Smooth muscle cell (in vitro differentiated cells): ENCODE results near the gene PARG. TPM values are rescaled to one million over a fixed set of nuclear protein-coding genes. Genes with fewer than 3 reads are reported as not detected.

Experiments used
- DNase-seq: peaks from one replicate; lab custom pipeline; 2025; ENCODE audit not compliant: unreplicated experiment; lab: John Stamatoyannopoulos, UW
- H2AFZ ChIP-seq: fragments of 200-600 bp; sonication (generic); 2 replicates; pipeline ENCODE4 v1.6.0; 2016; ENCODE audit warnings: antibody characterized with exemption, low read depth, mild to moderate bottlenecking
- H3F3A ChIP-seq: fragments of 200-600 bp; sonication (generic); 2 replicates; pipeline ENCODE4 v1.6.0; 2017; ENCODE audit warnings: antibody characterized with exemption, low read depth
- H3K27ac ChIP-seq: fragments of 200-600 bp; sonication (generic); 2 replicates; pipeline ENCODE4 v1.5.1; 2016; ENCODE audit warnings: low read depth, mild to moderate bottlenecking
- H3K27me3 ChIP-seq: fragments of 200-600 bp; sonication (generic); 2 replicates; pipeline ENCODE4 v1.6.1; 2016; ENCODE audit warnings: low read depth, mild to moderate bottlenecking
- H3K36me3 ChIP-seq: fragments of 200-600 bp; sonication (generic); 2 replicates; pipeline ENCODE4 v1.5.1; 2016; ENCODE audit warnings: low read depth
- H3K4me1 ChIP-seq: fragments of 200-600 bp; sonication (generic); 2 replicates; pipeline ENCODE4 v1.5.1; 2016; ENCODE audit warnings: low read depth
- H3K4me2 ChIP-seq: fragments of 200-600 bp; sonication (generic); 2 replicates; pipeline ENCODE4 v1.6.0; 2016; ENCODE audit warnings: mild to moderate bottlenecking
- H3K4me3 ChIP-seq: fragments of 200-600 bp; sonication (generic); 2 replicates; pipeline ENCODE4 v1.5.1; 2016; ENCODE audit warnings: mild to moderate bottlenecking
- H3K79me2 ChIP-seq: fragments of 200-600 bp; sonication (generic); 2 replicates; pipeline ENCODE4 v1.6.0; 2016; ENCODE audit warnings: low read depth, mild to moderate bottlenecking
- H3K9ac ChIP-seq: fragments of 200-600 bp; sonication (generic); 2 replicates; pipeline ENCODE4 v1.6.0; 2016; ENCODE audit warnings: low read depth
- H3K9me3 ChIP-seq: fragments of 200-600 bp; sonication (generic); replicated peaks from 2 replicates; pipeline ENCODE4 v1.5.1; 2016; ENCODE audit warnings: low read depth
- H4K20me1 ChIP-seq: fragments of 200-600 bp; sonication (generic); 2 replicates; pipeline ENCODE4 v1.6.0; 2016; ENCODE audit warnings: low read depth
- WGBS: methylation state at CpG from one replicate; pipeline ENCODE4 v1.1.7; 2016; ENCODE audit warnings: low lambda C conversion rate; 5-methylcytosine and 5-hydroxymethylcytosine counted together
- polyA plus RNA-seq: library from polyadenylated mRNA; unstranded; fragments of >200 nt; fragmentation: Nextera tagmentation; extraction: Ambion mirVana; gene quantifications from 2 replicates; pipeline ENCODE4 v1.2.1, GENCODE V29; 2016
- small RNA-seq: library from RNA; depleted of rRNA; stranded (forward); fragments of <200 nt; gene quantifications from one replicate; pipeline ENCODE3, GENCODE V24; 2014
- total RNA-seq: library from RNA; depleted of rRNA; stranded (reverse); fragments of >200 nt; gene quantifications from 2 replicates; pipeline ENCODE4 v1.2.3, GENCODE V29; 2014
- TF ChIP-seq, protein P1 (sequence below): fragments of 200-600 bp; sonication (generic); IDR thresholded peaks from 2 replicates; pipeline ENCODE4 v1.5.1; 2017; ENCODE audit warnings: borderline replicate concordance, mild to moderate bottlenecking, antibody characterized with exemption; ENCODE audit not compliant: insufficient read depth, poor library complexity, severe bottlenecking

Gene PARG
- total and polyA plus RNA-seq, 2 experiments from 2014 or later = 11.8 to 25.4 TPM

DNA sequence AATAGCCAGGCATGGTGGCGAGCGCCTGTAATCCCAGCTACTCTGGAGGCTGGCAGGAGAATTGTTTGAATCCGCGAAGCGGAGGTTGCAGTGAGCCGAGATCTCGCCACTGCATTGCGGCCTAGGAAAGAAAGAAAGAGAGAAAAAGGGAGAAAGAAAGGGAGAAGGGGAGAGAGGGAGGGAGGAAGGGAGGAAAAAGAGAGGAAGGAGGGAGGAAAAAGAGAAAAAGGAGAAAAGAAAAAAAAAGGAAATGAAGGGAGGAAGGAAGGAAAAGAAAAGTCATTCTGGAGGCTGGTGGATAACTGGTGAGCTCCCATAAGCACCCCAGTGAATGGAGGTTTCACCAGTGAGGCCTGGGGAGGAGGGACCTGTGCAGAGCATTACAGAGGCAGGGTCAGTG lies 172.1 kb downstream of the PARG start:
- Histone ChIP-seq H3K9ac (no peak overlapping the region), H3K27ac (no peak overlapping the region), H3K9me3 (no peaks in the 10 kb centered on the region), H3F3A (no peaks in the 10 kb centered on the region), H3K4me3 (no peak overlapping the region), H4K20me1 (no peaks in the 10 kb centered on the region), H3K27me3 (peaks cover 17% of the 10 kb centered on the region), H3K36me3 (no peaks in the 10 kb centered on the region), H2AFZ (no peak overlapping the region), H3K79me2 (no peaks in the 10 kb centered on the region), H3K4me1 (no peaks in the 10 kb centered on the region), H3K4me2 (no peak overlapping the region)
- WGBS = 96% methylated on average over 8 of the region's 8 CpGs
- TF ChIP-seq, protein P1, sequence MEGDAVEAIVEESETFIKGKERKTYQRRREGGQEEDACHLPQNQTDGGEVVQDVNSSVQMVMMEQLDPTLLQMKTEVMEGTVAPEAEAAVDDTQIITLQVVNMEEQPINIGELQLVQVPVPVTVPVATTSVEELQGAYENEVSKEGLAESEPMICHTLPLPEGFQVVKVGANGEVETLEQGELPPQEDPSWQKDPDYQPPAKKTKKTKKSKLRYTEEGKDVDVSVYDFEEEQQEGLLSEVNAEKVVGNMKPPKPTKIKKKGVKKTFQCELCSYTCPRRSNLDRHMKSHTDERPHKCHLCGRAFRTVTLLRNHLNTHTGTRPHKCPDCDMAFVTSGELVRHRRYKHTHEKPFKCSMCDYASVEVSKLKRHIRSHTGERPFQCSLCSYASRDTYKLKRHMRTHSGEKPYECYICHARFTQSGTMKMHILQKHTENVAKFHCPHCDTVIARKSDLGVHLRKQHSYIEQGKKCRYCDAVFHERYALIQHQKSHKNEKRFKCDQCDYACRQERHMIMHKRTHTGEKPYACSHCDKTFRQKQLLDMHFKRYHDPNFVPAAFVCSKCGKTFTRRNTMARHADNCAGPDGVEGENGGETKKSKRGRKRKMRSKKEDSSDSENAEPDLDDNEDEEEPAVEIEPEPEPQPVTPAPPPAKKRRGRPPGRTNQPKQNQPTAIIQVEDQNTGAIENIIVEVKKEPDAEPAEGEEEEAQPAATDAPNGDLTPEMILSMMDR = no peak
- DNase-seq = no peak

DNA sequence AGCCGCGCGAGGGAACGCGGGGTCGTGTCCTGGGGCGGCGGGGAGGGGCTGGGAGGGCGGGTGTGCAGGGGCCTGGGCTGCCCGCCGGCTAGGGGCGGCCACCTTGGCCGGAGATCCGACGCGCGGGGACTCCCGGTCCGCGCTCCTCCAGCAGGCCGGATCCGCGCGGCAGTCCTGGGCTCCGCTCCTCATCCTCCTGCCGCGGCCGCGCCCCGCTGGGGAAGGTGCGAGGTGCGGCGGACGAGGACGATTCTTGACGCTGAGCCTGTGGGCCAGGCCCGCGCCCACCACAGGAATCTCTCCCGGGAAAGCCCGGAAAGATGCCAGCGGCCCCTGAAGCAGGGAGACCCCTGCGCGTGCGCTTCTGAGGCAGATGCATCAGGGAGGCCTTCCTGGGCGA lies 173.1 kb downstream of the PARG start:
- H3K27me3 ChIP-seq = peaks cover 17% of the 10 kb centered on the region
- H3K4me1 ChIP-seq = no peaks in the 10 kb centered on the region
- H3F3A ChIP-seq = no peaks in the 10 kb centered on the region
- H2AFZ ChIP-seq = no peak overlapping the region
- 65% methylated on average over 42 of the region's 45 CpGs for WGBS
- no peak overlapping the region for H3K4me3 ChIP-seq
- TF ChIP-seq, protein P1 = no peak
- no peak overlapping the region for H3K9ac ChIP-seq
- H3K36me3 ChIP-seq = no peaks in the 10 kb centered on the region
- no peaks in the 10 kb centered on the region for H4K20me1 ChIP-seq
- no peak overlapping the region for H3K27ac ChIP-seq
- no peak for DNase-seq
- no peaks in the 10 kb centered on the region for H3K79me2 ChIP-seq
- no peak overlapping the region for H3K4me2 ChIP-seq
- H3K9me3 ChIP-seq = no peaks in the 10 kb centered on the region

DNA sequence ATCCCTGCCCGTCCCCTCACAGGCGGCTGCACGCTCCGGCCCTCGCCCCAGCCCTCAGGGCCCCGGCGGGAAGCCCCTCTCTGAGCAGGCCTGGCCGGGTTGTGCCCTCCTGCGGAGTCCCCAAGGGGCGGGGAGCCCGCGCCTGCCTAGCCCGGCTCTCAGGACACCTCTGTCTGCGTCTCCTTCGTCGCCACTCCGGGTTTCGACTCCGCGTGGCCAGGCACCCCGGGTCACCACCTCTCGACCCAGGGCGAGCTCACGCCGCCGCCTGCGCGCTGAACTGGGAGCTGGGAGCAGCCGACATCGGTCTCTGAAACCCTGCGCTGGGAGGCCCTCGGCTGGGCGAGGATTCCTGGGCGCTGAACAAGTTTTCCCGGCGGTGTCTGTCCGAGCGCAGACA lies 173.5 kb downstream of the PARG start:
- DNase-seq = no peak
- TF ChIP-seq, protein P1 = no peak
- Histone ChIP-seq H4K20me1 (no peaks in the 10 kb centered on the region), H3K9ac (no peak overlapping the region), H3F3A (no peaks in the 10 kb centered on the region), H2AFZ (no peak overlapping the region), H3K36me3 (no peaks in the 10 kb centered on the region), H3K9me3 (no peaks in the 10 kb centered on the region), H3K27ac (no peak overlapping the region), H3K27me3 (peaks cover 17% of the 10 kb centered on the region), H3K4me1 (no peaks in the 10 kb centered on the region), H3K4me3 (no peak overlapping the region), H3K79me2 (no peaks in the 10 kb centered on the region), H3K4me2 (no peak overlapping the region)
- 70% methylated on average over 34 of the region's 38 CpGs for WGBS

Small RNAs within 50 kb of the gene (small RNA-seq; reads per million reads assigned to genes)
- gene RNA5SP317 (not detected), gene SNORA74C-2 (0.18 reads per million)

Other genes with a start within 250 kb of the PARG start
- gene OGDHL, start 179.7 kb downstream of the PARG start, total RNA-seq = 0.27 and 1.7 TPM in 2 replicates
- 1.1 and 1.3 TPM in 2 replicates for gene OGDHL, start 179.7 kb downstream of the PARG start, polyA plus RNA-seq
- gene TIMM23B, start within 50 bp of the PARG start, total RNA-seq = 9.1 and 13.7 TPM in 2 replicates
- gene TIMM23B, start within 50 bp of the PARG start, polyA plus RNA-seq = 9.5 and 11.9 TPM in 2 replicates
- gene AGAP6, start 46.4 kb upstream of the PARG start, total RNA-seq = 6.8 and 7.1 TPM in 2 replicates
- gene AGAP6, start 46.4 kb upstream of the PARG start, polyA plus RNA-seq = 5.3 and 9.8 TPM in 2 replicates
- gene WASHC2A, start 125.9 kb upstream of the PARG start, total RNA-seq = 13.3 and 16.0 TPM in 2 replicates
- gene WASHC2A, start 125.9 kb upstream of the PARG start, polyA plus RNA-seq = 14.2 and 21.9 TPM in 2 replicates